HG02588 (cell line): ENCODE measurements around the gene POU4F1.

Experiments
- ATAC-seq: cut with Tn5 transposase; IDR thresholded peaks from one replicate; pipeline ENCODE4 v1.9.1; 2021; ENCODE audit warnings: mild to moderate bottlenecking, moderate library complexity; ENCODE audit not compliant: unreplicated experiment

The POU4F1 gene

GRCh38 chr13:78607409-78608251 lies 4.3 kb upstream of the POU4F1 start:
- ATAC-seq = no peak

GRCh38 chr13:78606471-78607408 lies 3.4 kb upstream of the POU4F1 start:
- no peak for ATAC-seq

GRCh38 chr13:78604782-78605611 lies 1.6 kb upstream of the POU4F1 start:
- ATAC-seq = no peak

GRCh38 chr13:78602561-78603239 lies 652 bp downstream of the POU4F1 start:
- ATAC-seq = peak; percentile 12

- no peak for ATAC-seq
These were observed 1.3 kb downstream of the POU4F1 start for GRCh38 chr13:78601874-78602560.

GRCh38 chr13:78601124-78601873 lies 2.1 kb downstream of the POU4F1 start:
- ATAC-seq = no peak

GRCh38 chr13:78600280-78600883 lies 3.0 kb downstream of the POU4F1 start:
- ATAC-seq = no peak

- no peak for ATAC-seq
These were observed 3.6 kb downstream of the POU4F1 start for GRCh38 chr13:78599645-78600279.

GRCh38 chr13:78598966-78599644 lies 4.2 kb downstream of the POU4F1 start:
- no peak for ATAC-seq

GRCh38 chr13:78598116-78598781 lies 5.1 kb downstream of the POU4F1 start:
- ATAC-seq = no peak

GRCh38 chr13:78597602-78597932 lies 5.8 kb downstream of the POU4F1 start:
- no peak for ATAC-seq

GRCh38 chr13:78596736-78597601 lies 6.4 kb downstream of the POU4F1 start:
- no peak for ATAC-seq

- ATAC-seq = no peak
These were observed 7.0 kb downstream of the POU4F1 start for GRCh38 chr13:78596399-78596735.

- ATAC-seq = no peak
These were observed 7.6 kb downstream of the POU4F1 start for GRCh38 chr13:78595495-78596398.

GRCh38 chr13:78594456-78594975 lies 8.8 kb downstream of the POU4F1 start:
- ATAC-seq = no peak
